Upper lobe of left lung (tissue), 4 donors: ENCODE measurements around the gene SMC4.

ENCODE experiments used
- EP300 ChIP-seq, 4 donors: sonication (generic); formaldehyde crosslinking; IDR thresholded peaks; one replicate each; pipeline ENCODE4 v1.5.1; 2017; ENCODE audit warnings: antibody characterized with exemption in 4 of 4, control low read depth in 2 of 4
- POLR2A ChIP-seq, 4 donors: fragments of 450-650 bp; IDR thresholded peaks; one replicate each; pipeline ENCODE4 v1.5.1; 2016 to 2017; ENCODE audit warnings: antibody characterized with exemption in 4 of 4, mild to moderate bottlenecking in 2 of 4
- TF ChIP-seq, protein P1 (sequence below), 6 experiments: fragments of 450-650 bp in 4 of 6; fragments of 200-600 bp in 2 of 6; sonication (generic) in 2 of 6; IDR thresholded peaks; one replicate each; pipeline ENCODE4 v1.5.1; 2016 to 2019; ENCODE audit warnings: antibody characterized with exemption in 6 of 6

DNA sequence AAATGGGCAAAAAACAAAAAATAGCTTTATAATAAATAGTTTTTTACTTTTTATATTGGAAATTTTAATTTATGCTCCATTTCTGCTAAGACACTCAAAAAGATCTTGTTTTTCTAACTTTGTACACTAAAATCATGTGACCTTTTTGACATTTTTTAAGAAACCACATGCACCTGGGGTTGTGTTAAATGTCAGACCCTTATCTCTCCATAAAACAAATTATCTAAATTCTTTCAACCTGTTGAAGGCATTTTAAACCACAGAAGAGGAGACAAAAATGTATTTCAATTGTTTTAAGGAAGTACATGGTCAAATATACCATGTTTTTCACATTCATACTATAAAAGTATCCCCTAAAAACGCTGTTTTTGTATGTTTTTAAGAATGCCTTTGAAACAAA lies 29.7 kb upstream of the SMC4 start:
- no peak for TF ChIP-seq EP300 (IDR thresholded peaks at IDR 0.05)
- no peak for TF ChIP-seq POLR2A (IDR thresholded peaks at IDR 0.05)
- TF ChIP-seq, protein P1, sequence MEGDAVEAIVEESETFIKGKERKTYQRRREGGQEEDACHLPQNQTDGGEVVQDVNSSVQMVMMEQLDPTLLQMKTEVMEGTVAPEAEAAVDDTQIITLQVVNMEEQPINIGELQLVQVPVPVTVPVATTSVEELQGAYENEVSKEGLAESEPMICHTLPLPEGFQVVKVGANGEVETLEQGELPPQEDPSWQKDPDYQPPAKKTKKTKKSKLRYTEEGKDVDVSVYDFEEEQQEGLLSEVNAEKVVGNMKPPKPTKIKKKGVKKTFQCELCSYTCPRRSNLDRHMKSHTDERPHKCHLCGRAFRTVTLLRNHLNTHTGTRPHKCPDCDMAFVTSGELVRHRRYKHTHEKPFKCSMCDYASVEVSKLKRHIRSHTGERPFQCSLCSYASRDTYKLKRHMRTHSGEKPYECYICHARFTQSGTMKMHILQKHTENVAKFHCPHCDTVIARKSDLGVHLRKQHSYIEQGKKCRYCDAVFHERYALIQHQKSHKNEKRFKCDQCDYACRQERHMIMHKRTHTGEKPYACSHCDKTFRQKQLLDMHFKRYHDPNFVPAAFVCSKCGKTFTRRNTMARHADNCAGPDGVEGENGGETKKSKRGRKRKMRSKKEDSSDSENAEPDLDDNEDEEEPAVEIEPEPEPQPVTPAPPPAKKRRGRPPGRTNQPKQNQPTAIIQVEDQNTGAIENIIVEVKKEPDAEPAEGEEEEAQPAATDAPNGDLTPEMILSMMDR (IDR thresholded peaks at IDR 0.05) = no peak
